ENCODE results near the gene EPGN.

The EPGN gene

DNA sequence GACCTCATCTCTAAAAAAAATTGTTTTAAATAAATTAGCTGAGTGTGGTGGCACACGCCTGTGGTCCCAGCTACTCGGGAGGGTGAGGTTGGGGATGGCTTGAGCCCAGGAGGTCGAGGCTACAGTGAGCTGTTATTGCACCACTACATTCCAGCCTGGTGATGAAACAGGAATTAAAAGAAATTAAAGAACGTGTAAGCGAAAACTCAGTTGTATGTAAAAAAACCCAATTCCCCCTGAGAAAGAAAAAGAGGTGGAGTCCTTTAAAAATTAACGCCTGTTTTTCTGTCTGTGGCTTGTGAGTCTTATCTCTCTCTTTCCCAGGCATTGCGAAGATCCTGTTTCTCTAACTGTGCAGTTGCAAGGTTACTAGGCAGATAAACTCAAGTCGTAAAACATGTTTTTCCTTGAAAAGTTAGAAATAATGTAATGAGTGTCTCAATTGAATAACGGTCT, 22.1 kb downstream of the EPGN start:
- no peaks in the 10 kb centered on the region for H3K36me3 ChIP-seq (ENCODE audit: control insufficient read depth, insufficient read depth, low read length)
- DNase-seq (ENCODE audit: extremely low read depth, insufficient read length), result no peak
- no peaks in the 10 kb centered on the region; the same call in 1 of the 2 replicates for H3K27me3 ChIP-seq (replicated peaks; ENCODE audit: control insufficient read depth, insufficient read depth, low read length)
- TF ChIP-seq, protein P1, sequence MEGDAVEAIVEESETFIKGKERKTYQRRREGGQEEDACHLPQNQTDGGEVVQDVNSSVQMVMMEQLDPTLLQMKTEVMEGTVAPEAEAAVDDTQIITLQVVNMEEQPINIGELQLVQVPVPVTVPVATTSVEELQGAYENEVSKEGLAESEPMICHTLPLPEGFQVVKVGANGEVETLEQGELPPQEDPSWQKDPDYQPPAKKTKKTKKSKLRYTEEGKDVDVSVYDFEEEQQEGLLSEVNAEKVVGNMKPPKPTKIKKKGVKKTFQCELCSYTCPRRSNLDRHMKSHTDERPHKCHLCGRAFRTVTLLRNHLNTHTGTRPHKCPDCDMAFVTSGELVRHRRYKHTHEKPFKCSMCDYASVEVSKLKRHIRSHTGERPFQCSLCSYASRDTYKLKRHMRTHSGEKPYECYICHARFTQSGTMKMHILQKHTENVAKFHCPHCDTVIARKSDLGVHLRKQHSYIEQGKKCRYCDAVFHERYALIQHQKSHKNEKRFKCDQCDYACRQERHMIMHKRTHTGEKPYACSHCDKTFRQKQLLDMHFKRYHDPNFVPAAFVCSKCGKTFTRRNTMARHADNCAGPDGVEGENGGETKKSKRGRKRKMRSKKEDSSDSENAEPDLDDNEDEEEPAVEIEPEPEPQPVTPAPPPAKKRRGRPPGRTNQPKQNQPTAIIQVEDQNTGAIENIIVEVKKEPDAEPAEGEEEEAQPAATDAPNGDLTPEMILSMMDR (IDR thresholded peaks at IDR 0.05; ENCODE audit: insufficient read depth, low read length, poor library complexity, severe bottlenecking), result no peak
- no peak overlapping the region for H3K4me3 ChIP-seq (replicated peaks; ENCODE audit: low read depth, low read length)

DNA sequence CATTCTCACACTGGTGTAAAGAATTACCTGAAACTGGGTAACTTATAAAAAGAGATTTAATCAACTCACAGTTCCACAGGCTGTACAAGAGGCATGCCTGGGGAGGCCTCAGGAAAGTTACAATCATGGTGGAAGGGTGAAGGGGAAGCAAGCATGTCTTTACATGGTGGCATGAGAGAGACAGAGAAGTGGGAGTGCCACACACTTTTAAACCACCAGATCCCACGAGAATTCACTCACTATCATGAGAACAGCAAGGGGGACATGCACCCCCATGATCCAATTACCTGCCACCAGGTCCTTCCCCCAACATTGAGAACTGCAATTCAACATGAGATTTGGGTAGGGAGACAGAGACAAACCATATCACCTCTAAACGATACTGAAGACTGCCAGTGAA, 23.0 kb downstream of the EPGN start:
- H3K27me3 ChIP-seq (replicated peaks; ENCODE audit: control insufficient read depth, insufficient read depth, low read length), result no peaks in the 10 kb centered on the region; the same call in 1 of the 2 replicates
- TF ChIP-seq, protein P1 (IDR thresholded peaks at IDR 0.05; ENCODE audit: insufficient read depth, low read length, poor library complexity, severe bottlenecking), result no peak
- DNase-seq (ENCODE audit: extremely low read depth, insufficient read length), result no peak
- no peak overlapping the region for H3K4me3 ChIP-seq (replicated peaks; ENCODE audit: low read depth, low read length)
- H3K36me3 ChIP-seq (ENCODE audit: control insufficient read depth, insufficient read depth, low read length), result no peaks in the 10 kb centered on the region

DNA sequence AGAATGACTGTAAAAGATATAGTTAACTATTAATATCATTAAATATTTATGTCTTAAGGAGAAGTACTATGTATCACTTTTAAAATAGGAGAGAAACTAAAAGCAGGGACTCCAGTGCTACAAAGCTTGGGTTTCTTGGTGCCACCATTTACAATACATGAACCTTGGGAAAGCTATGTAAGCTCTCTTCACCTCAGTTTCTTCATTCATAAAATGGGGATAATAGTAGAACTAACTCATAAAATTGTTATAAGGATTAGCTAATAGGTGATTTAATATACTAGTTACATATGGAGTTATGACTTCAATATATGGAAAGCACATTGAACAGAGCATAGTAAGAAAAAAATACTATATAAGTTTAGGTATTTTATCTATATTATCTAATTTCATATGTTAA, 23.7 kb downstream of the EPGN start:
- Histone ChIP-seq H3K27me3 (replicated peaks; ENCODE audit: control insufficient read depth, insufficient read depth, low read length) (no peaks in the 10 kb centered on the region; the same call in 1 of the 2 replicates), H3K4me3 (replicated peaks; ENCODE audit: low read depth, low read length) (no peak overlapping the region), H3K36me3 (ENCODE audit: control insufficient read depth, insufficient read depth, low read length) (no peaks in the 10 kb centered on the region)
- no peak for DNase-seq (ENCODE audit: extremely low read depth, insufficient read length)
- TF ChIP-seq, protein P1 (IDR thresholded peaks at IDR 0.05; ENCODE audit: insufficient read depth, low read length, poor library complexity, severe bottlenecking), result no peak

DNA sequence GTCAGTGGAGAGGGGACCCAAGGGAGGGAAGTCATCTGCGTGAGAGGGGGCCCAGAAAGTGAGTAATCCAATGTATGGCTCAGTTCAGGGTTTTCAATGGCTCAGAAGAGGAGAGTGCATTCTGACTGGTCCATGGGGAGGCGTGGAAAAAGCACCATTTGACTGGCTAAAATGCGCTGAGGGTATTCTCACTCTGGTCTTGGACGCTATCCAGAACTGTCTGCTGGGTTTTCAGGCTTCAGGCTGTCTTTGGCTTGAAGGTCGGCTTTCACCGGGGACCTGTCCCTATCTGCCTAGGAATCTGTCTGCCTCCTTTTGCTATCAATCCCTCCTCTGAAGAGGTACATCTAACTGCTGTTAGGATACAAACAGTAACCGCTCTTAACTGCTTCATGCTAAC, 26.4 kb downstream of the EPGN start:
- Histone ChIP-seq H3K27me3 (replicated peaks; ENCODE audit: control insufficient read depth, insufficient read depth, low read length) (no peaks in the 10 kb centered on the region), H3K4me3 (replicated peaks; ENCODE audit: low read depth, low read length) (no peak overlapping the region), H3K36me3 (ENCODE audit: control insufficient read depth, insufficient read depth, low read length) (no peaks in the 10 kb centered on the region)
- TF ChIP-seq, protein P1 (IDR thresholded peaks at IDR 0.05; ENCODE audit: insufficient read depth, low read length, poor library complexity, severe bottlenecking), result no peak
- no peak for DNase-seq (ENCODE audit: extremely low read depth, insufficient read length)

DNA sequence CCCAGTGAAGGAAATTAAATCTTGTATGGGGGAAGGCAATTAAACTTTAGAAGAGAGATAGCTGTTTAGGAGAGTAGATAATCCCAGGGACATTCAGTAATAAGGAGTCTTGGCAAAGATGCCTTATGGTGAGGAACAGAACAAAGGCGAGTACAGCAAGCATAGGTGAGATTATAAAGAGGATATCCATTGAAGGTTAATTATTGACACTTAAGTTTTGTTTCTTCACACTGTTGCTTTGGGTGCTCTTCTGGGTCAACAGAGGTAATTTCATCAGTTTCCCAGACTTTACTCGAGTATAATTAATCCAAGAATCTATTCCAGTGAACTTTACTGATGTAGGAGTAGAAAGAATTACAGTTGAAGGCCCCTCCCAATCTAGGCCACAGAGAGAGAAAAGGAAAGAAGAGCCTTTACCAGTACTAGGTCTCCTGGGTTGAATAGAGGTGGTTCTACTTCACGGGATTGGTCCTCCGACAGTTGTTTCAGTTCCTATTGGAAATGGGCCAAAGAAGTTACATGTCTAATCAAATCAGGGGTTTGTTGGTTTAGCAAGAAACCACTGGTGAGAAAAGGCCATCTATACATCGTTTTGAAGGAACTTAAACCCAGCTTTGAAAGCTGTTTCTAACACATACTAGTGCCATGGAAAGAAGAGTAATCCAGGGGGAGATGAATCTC, 27.2 kb downstream of the EPGN start:
- Histone ChIP-seq H3K27me3 (replicated peaks; ENCODE audit: control insufficient read depth, insufficient read depth, low read length) (no peaks in the 10 kb centered on the region), H3K36me3 (ENCODE audit: control insufficient read depth, insufficient read depth, low read length) (no peaks in the 10 kb centered on the region), H3K4me3 (replicated peaks; ENCODE audit: low read depth, low read length) (no peak overlapping the region)
- TF ChIP-seq, protein P1 (IDR thresholded peaks at IDR 0.05; ENCODE audit: insufficient read depth, low read length, poor library complexity, severe bottlenecking), result no peak
- DNase-seq (ENCODE audit: extremely low read depth, insufficient read length), result no peak
